GM18517 (cell line): ENCODE results near the gene GTPBP2.

Source experiments
- ATAC-seq: cut with Tn5 transposase; IDR thresholded peaks from one replicate; pipeline ENCODE4 v1.9.1; 2021; ENCODE audit warnings: mild to moderate bottlenecking, moderate library complexity; ENCODE audit not compliant: unreplicated experiment

Gene GTPBP2

DNA sequence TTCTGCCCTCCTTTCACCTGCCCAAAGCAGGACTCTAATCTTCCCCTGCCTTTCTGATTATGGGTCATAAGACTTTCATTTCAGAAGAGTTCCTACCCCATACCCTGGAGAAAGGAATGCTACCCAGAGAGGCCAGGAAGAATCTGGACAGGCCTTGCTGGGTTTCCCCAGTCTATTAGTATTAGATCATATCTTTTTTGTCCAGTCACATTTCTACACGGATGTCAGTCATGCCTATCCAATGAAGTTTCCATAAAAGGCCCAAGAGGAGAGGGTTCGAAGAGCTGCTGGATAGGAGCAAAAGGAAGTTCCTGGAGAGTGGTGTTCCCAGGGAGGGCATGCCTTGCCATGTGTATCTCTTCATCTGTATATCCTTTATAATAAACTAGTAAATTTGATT is 49.9 kb downstream of the GTPBP2 start:
- ATAC-seq, result no peak

GRCh38 chr6:43578748-43579147 is 50.3 kb downstream of the GTPBP2 start:
- ATAC-seq, result no peak

GRCh38 chr6:43575772-43576551 is 53.1 kb downstream of the GTPBP2 start, which contains the start of the genes POLH and XPO5:
Gene POLH, plus strand, starts transcription at chr6:43576185. Its CDS starts 6,135 bp downstream, at chr6:43582320.
Gene XPO5, minus strand, starts transcription at chr6:43576038. Its CDS starts 174 bp downstream, at chr6:43575864.
- peak; percentile 86 for ATAC-seq

- ATAC-seq, result no peak
Measured at GRCh38 chr6:43575105-43575771, 53.8 kb downstream of the GTPBP2 start.

- ATAC-seq, result no peak
Measured at GRCh38 chr6:43572015-43572414, 57.0 kb downstream of the GTPBP2 start.

DNA sequence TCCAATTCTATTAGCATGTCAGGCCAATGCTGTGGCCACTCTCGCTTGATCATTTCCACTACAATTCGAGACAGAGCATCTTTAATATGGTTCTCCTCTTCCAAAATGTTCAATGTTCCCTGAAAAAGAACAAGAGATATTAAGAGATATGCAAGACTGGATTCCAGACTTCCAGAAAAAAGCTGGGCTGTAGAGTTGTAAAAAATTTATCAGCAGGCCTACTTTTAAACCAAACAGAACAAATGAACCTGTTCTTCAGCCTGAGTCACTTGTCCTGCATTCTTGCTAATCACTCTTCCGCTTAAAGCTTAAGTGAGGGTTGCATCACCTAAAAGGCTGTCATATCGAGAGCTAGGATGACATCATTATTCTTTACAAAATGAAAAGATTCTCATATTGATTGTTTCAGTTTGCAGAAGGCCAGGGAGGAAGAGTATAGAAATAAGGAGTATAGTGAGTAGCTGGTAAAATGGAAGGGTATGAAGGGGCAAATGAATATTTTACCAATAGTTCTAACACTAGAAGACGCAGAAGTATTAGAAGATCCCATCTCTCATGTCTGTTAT is 58.1 kb downstream of the GTPBP2 start:
- ATAC-seq, result no peak
